Iris pigment epithelial cell (primary cell): Measurements from ENCODE around the gene SGK2.

Source experiments
- DNase-seq: peaks from one replicate; pipeline ENCODE4 v3.0.0-alpha.2; 2011; ENCODE audit warnings: low read depth

The SGK2 gene

GRCh38 chr20:43536041-43536816, 22.6 kb upstream of the SGK2 start:
- DNase-seq = no peak

- DNase-seq = peak; percentile 56
Observed at GRCh38 chr20:43536817-43537440, 21.9 kb upstream of the SGK2 start.

- DNase-seq = peak; percentile 39
Observed at GRCh38 chr20:43537921-43538877, 20.6 kb upstream of the SGK2 start.

GRCh38 chr20:43538878-43539700, 19.7 kb upstream of the SGK2 start:
- peak; percentile 12 for DNase-seq

GRCh38 chr20:43539975-43540672, 18.7 kb upstream of the SGK2 start:
- DNase-seq = no peak

GRCh38 chr20:43540673-43541060, 18.2 kb upstream of the SGK2 start:
- no peak for DNase-seq

GRCh38 chr20:43541214-43541613, 17.6 kb upstream of the SGK2 start:
- DNase-seq = peak; percentile 60

GRCh38 chr20:43542161-43542560, 16.7 kb upstream of the SGK2 start:
- no peak for DNase-seq

GRCh38 chr20:43542674-43543073, 16.2 kb upstream of the SGK2 start:
- DNase-seq = no peak

GRCh38 chr20:43543138-43543537, 15.7 kb upstream of the SGK2 start:
- no peak for DNase-seq

GRCh38 chr20:43544501-43544900, 14.3 kb upstream of the SGK2 start:
- DNase-seq = no peak

- no peak for DNase-seq
Observed at GRCh38 chr20:43545837-43546578, 12.8 kb upstream of the SGK2 start.

- DNase-seq = no peak
Observed at GRCh38 chr20:43548273-43548880, 10.4 kb upstream of the SGK2 start.

GRCh38 chr20:43549416-43550065, 9.3 kb upstream of the SGK2 start:
- DNase-seq = no peak

- no peak for DNase-seq
Observed at GRCh38 chr20:43550456-43550855, 8.4 kb upstream of the SGK2 start.

GRCh38 chr20:43554369-43554768, 4.5 kb upstream of the SGK2 start:
- DNase-seq = no peak

GRCh38 chr20:43559147-43559987, 540 bp downstream of the SGK2 start:
- DNase-seq = no peak

GRCh38 chr20:43560974-43561373, 2.1 kb downstream of the SGK2 start:
- no peak for DNase-seq
